HEK293T (cell line): ENCODE measurements around the gene PTPRG.

Source experiments
- CTCF ChIA-PET: fragments of 350-600 bp; formaldehyde crosslinking; extraction: SDS; loops from one replicate; lab custom pipeline; 2021; ENCODE audit warnings: antibody characterized with exemption, inconsistent platforms; lab: Yijun Ruan, JAX
- POLR2A ChIA-PET: fragments of 350-600 bp; formaldehyde crosslinking; extraction: SDS; loops from one replicate; lab custom pipeline; 2020; ENCODE audit warnings: antibody characterized with exemption, inconsistent platforms; lab: Yijun Ruan, JAX
- DNase-seq: peaks from one replicate; pipeline ENCODE4 v3.0.0; 2012; ENCODE audit warnings: mixed read lengths; ENCODE audit errors: extremely low spot score
- ARNT ChIP-seq: fragments of 450-650 bp; IDR thresholded peaks from 2 replicates; pipeline ENCODE4 v1.6.1; 2017; ENCODE audit warnings: mild to moderate bottlenecking
- BHLHE40 ChIP-seq: fragments of 450-650 bp; IDR thresholded peaks from 2 replicates; pipeline ENCODE4 v1.6.1; 2016; ENCODE audit warnings: mild to moderate bottlenecking, moderate library complexity, borderline replicate concordance
- CTBP1 ChIP-seq: fragments of 450-650 bp; IDR thresholded peaks from 2 replicates; pipeline ENCODE4 v1.6.1; 2016; ENCODE audit warnings: borderline replicate concordance
- ELF4 ChIP-seq: fragments of 450-650 bp; IDR thresholded peaks from 2 replicates; pipeline ENCODE4 v1.6.1; 2017; ENCODE audit warnings: antibody characterized with exemption
- FOXA1 ChIP-seq: fragments of 450-650 bp; IDR thresholded peaks from 2 replicates; pipeline ENCODE4 v1.6.1; 2016; ENCODE audit warnings: mild to moderate bottlenecking
- FOXK2 ChIP-seq: fragments of 450-650 bp; IDR thresholded peaks from 2 replicates; pipeline ENCODE4 v1.6.1; 2016; ENCODE audit warnings: mild to moderate bottlenecking
- FOXM1 ChIP-seq: fragments of 450-650 bp; IDR thresholded peaks from 2 replicates; pipeline ENCODE4 v1.6.1; 2017; ENCODE audit warnings: mild to moderate bottlenecking, borderline replicate concordance
- HDGF ChIP-seq: fragments of 450-650 bp; IDR thresholded peaks from 2 replicates; pipeline ENCODE4 v1.6.1; 2017; ENCODE audit warnings: antibody characterized with exemption, borderline replicate concordance
- L3MBTL2 ChIP-seq: fragments of 450-650 bp; conservative IDR thresholded peaks from 2 replicates; pipeline ENCODE4 v1.6.1; 2016; ENCODE audit warnings: mild to moderate bottlenecking
- LEF1 ChIP-seq: fragments of 450-650 bp; IDR thresholded peaks from 2 replicates; pipeline ENCODE4 v1.6.1; 2017; ENCODE audit warnings: mild to moderate bottlenecking, borderline replicate concordance
- NFRKB ChIP-seq: fragments of 450-650 bp; IDR thresholded peaks from 2 replicates; pipeline ENCODE4 v1.6.1; 2016; ENCODE audit warnings: mild to moderate bottlenecking, moderate library complexity
- SP1 ChIP-seq: fragments of 450-650 bp; IDR thresholded peaks from 2 replicates; pipeline ENCODE4 v1.6.1; 2017
- SUZ12 ChIP-seq: fragments of 450-650 bp; IDR thresholded peaks from 2 replicates; pipeline ENCODE4 v1.6.1; 2016; ENCODE audit warnings: mild to moderate bottlenecking
- TARDBP ChIP-seq: fragments of 450-650 bp; IDR thresholded peaks from 2 replicates; pipeline ENCODE4 v1.6.1; 2016
- ZNF384 ChIP-seq: fragments of 450-650 bp; IDR thresholded peaks from 2 replicates; pipeline ENCODE4 v1.6.1; 2016
- TF ChIP-seq, protein P1 (sequence below): fragments of 450-650 bp; IDR thresholded peaks from 2 replicates; pipeline ENCODE4 v1.6.1; 2016

Gene PTPRG

DNA sequence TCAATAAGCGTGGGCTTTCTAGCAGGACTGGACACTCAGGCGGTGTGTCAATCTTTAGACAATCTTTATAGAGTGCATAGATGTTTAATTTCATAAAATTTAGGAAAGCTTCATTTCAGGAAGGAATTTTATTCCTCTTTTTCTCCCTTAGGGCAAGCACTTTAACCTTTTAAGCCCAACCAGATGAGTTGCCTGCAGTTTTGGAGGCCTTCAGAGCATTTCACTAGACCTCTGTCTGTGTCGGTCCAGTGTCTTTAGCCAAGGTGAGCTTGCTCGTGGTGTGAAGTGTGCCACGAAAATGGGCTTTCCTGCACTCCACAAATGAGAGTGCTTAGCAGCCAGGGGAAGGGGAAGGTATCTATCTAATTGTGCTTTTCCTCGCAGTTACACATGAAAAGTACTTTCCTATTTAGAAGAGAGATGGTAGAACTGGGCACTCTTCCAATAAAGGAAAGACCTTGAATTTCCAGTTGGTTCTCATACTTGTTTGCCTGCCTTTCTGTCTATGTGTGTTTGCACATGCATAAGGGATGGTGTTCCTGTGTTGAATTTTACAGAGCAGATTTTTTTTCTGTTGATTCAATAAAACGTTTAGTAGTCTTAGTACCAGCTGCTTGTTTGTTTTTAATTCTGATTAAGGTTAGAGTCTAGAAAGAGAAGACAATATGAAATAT is 758.3 kb downstream of the PTPRG start:
- CTCF ChIA-PET: no interaction called here
- no peak for DNase-seq
- POLR2A ChIA-PET: interaction anchor here (1.2 kb wide), 1 partner anchor 12 kb away, joined by 4 read pairs; no protein-coding TSS in a partner anchor
- TF ChIP-seq BHLHE40: no peak
- TF ChIP-seq ZNF384: no peak
- no peak for TF ChIP-seq FOXM1
- TF ChIP-seq LEF1: no peak
- no peak for TF ChIP-seq TARDBP
- TF ChIP-seq ELF4: no peak
- no peak for TF ChIP-seq SUZ12
- no peak for TF ChIP-seq L3MBTL2
- TF ChIP-seq ARNT: no peak

DNA sequence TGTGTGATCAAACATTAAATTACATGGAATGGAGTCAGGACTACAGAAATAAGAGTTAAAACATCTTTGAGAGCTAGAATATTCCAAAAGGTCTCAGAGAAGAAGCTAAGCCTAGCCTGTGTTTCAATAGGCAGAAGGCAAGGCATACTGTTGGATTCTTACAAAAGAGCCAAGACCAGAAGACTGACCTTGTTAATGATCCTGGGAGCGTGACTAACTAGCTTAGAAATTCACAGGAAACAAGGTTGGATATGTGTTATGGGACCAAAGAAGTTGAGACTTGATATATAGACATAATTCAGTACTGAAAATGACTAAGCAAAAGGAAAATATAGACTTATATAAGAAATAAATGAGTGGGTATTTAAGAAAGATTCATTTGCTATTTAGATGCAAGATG is 761.9 kb downstream of the PTPRG start:
- CTCF ChIA-PET: no interaction called here

DNA sequence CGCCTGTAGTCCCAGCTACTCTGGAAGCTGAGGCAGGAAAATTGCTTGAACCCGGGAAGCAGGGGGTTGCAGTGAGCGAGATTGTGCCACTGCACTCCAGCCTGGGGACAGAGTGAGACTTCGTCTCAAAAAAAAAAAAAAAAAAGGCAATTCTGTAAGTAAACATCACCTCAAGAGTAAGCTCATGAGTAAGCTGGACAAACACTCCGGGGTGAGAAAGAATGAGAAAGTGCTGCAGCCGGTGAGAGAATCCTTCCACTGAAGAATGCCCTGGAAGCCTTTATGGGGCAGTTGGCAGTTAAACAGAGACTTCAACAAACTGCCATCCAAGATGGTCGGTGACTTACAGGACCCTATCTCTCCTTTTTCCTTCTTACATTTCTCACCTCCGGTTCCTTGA is 764.5 kb downstream of the PTPRG start:
- POLR2A ChIA-PET: no interaction called here
- CTCF ChIA-PET: no interaction called here
- TF ChIP-seq LEF1: no peak
- TF ChIP-seq SUZ12: no peak
- no peak for TF ChIP-seq ELF4
- DNase-seq: no peak

More for the DNA sequence above, 761.9 kb downstream of the PTPRG start:
- TF ChIP-seq SUZ12 (no peak), LEF1 (no peak), FOXK2 (no peak), TARDBP (no peak), ARNT (no peak), HDGF (no peak), L3MBTL2 (no peak), ZNF384 (no peak), SP1 (no peak), ELF4 (no peak), FOXM1 (no peak), FOXA1 (no peak), NFRKB (no peak), CTBP1 (no peak), BHLHE40 (no peak)
- TF ChIP-seq, protein P1, sequence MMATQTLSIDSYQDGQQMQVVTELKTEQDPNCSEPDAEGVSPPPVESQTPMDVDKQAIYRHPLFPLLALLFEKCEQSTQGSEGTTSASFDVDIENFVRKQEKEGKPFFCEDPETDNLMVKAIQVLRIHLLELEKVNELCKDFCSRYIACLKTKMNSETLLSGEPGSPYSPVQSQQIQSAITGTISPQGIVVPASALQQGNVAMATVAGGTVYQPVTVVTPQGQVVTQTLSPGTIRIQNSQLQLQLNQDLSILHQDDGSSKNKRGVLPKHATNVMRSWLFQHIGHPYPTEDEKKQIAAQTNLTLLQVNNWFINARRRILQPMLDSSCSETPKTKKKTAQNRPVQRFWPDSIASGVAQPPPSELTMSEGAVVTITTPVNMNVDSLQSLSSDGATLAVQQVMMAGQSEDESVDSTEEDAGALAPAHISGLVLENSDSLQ: no peak
- DNase-seq: no peak
- POLR2A ChIA-PET: interaction anchor here (0.8 kb wide), 1 partner anchor 240 kb away, joined by 3 read pairs; no protein-coding TSS in a partner anchor

DNA sequence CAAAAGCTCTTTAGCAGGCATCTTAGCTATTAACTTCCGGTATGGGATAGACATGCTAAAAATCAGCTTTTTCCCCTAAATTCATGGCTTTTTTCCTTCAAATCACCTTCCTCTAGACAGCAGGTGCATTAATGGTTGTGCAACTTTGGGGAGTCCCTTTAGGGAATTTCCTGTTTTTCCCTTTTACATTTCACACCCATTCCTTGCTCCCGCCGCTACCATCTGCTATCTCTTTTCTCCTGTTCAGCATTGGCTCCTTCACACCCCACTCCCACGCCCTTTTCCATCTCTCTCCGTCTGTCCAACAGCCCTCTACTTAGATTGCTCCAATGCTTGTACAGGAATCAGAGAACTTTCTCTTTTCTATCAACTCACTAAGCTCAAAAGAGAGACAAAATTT is 768.6 kb downstream of the PTPRG start:
- ChIA-PET POLR2A (interaction anchor here (0.7 kb wide), 1 partner anchor 12 kb away, joined by 3 read pairs; no protein-coding TSS in a partner anchor), CTCF (interaction anchor here (1.9 kb wide), 1 partner anchor 229 kb away, joined by 4 read pairs; no protein-coding TSS in a partner anchor)
- TF ChIP-seq ZNF384 (no peak), HDGF (no peak), FOXK2 (no peak), L3MBTL2 (no peak), FOXM1 (no peak), SP1 (no peak), FOXA1 (no peak), SUZ12 (no peak), CTBP1 (no peak), NFRKB (no peak), ELF4 (no peak), BHLHE40 (no peak), TARDBP (no peak), LEF1 (no peak), ARNT (no peak)
- TF ChIP-seq, protein P1: no peak
- DNase-seq: no peak

DNA sequence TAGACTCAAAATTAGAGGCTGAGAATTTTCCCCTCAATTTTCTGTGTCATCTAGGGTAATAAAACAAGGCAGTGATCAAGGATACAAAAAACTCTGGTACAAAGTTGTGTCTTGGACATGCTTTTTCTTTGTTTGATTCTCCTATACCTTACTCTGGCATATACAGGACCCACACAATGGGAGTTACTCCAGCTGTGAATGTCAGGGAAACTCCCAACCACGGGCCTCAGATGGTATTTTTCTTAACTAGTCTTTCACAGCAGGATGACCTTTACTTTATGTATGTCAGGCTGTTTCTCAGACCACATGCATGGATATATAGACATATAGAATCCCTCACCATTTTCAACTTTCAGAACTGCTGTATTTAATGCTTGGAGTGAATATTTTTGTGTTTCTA is 770.6 kb downstream of the PTPRG start:
- no peak for DNase-seq
- CTCF ChIA-PET: interaction anchor here (0.7 kb wide), 1 partner anchor 226 kb away, joined by 3 read pairs; no protein-coding TSS in a partner anchor
- TF ChIP-seq LEF1 (no peak), TARDBP (no peak), FOXM1 (no peak), NFRKB (no peak), BHLHE40 (no peak), SUZ12 (no peak), FOXK2 (no peak), HDGF (no peak), ZNF384 (no peak), ELF4 (no peak), L3MBTL2 (no peak), ARNT (no peak), FOXA1 (no peak)
- TF ChIP-seq, protein P1: no peak
- POLR2A ChIA-PET: no interaction called here

DNA sequence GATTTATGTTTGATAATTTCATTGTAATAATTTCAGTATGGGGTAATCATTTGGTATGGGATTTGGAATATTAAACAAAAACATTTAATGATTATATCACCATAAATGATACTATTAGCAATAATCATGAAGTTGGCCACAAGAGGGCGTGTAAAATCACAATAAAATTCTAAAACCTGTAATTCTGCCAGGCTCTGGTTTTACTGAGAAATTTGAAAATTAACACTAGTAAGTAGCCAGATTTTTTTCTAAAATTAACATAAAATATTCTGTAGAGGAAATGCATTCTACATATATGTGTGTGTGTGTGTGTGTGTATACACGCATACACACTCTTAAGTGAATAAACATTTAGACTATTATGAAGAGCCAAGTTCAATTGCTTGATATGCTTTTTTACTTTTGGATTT is 771.5 kb downstream of the PTPRG start:
- ChIA-PET POLR2A (no interaction called here), CTCF (no interaction called here)
- TF ChIP-seq FOXM1 (no peak), TARDBP (no peak), BHLHE40 (no peak), ARNT (no peak), ZNF384 (no peak), HDGF (no peak)
- TF ChIP-seq, protein P1: no peak
- no peak for DNase-seq
